CD8-positive, alpha-beta memory T cell (primary cell): ENCODE data around the gene GNAQ. TPM values are rescaled to one million over a fixed set of nuclear protein-coding genes. Genes with fewer than 3 reads are reported as not detected.

Experiments
- CTCF ChIA-PET: fragments of 350-600 bp; sonication (Branson Sonifier 250); formaldehyde crosslinking; loops from one replicate; lab custom pipeline; 2021; ENCODE audit warnings: antibody characterized with exemption; lab: Charles Lee
- POLR2A ChIA-PET: fragments of 350-600 bp; sonication (Branson Sonifier 250); formaldehyde crosslinking; loops from one replicate; lab custom pipeline; 2021; ENCODE audit warnings: antibody characterized with exemption; lab: Charles Lee
- DNase-seq, 5 donors: peaks; one replicate each; pipeline versions ENCODE4 v3.0.0 to v3.0.0-alpha.2; 2020 to 2022; ENCODE audit warnings: mixed read lengths in 1 of 5
- H3K27ac ChIP-seq: one replicate; pipeline ENCODE4 v1.7.0; 2013; ENCODE audit warnings: low read depth, mild to moderate bottlenecking, low read length, moderate library complexity
- H3K27me3 ChIP-seq: 2 replicates; pipeline ENCODE4 v1.7.0; 2013; ENCODE audit warnings: low read length, mild to moderate bottlenecking; ENCODE audit not compliant: insufficient read depth, poor library complexity, severe bottlenecking
- H3K36me3 ChIP-seq: 2 replicates; pipeline ENCODE4 v1.7.0; 2013; ENCODE audit warnings: mild to moderate bottlenecking, low read length, moderate library complexity; ENCODE audit not compliant: insufficient read depth
- H3K4me1 ChIP-seq: 2 replicates; pipeline ENCODE4 v1.7.0; 2013; ENCODE audit warnings: mild to moderate bottlenecking, low read length, moderate library complexity; ENCODE audit not compliant: insufficient read depth
- H3K4me3 ChIP-seq: 2 replicates; pipeline ENCODE4 v1.7.0; 2013; ENCODE audit warnings: mild to moderate bottlenecking, low read length
- H3K9me3 ChIP-seq: 2 replicates; pipeline ENCODE4 v1.7.0; 2013; ENCODE audit warnings: mild to moderate bottlenecking, low read length
- H3K27ac Mint-ChIP-seq, 8 donors: one replicate each; pipeline ENCODE4 v1.8.0; 2020 to 2021; ENCODE audit warnings: mixed read lengths in 8 of 8, mild to moderate bottlenecking in 6 of 8, inconsistent platforms in 3 of 8, moderate library complexity in 3 of 8
- H3K27me3 Mint-ChIP-seq, 2 donors: one replicate each; pipeline ENCODE4 v1.8.0; 2020 to 2021; ENCODE audit warnings: mixed read lengths in 2 of 2, mild to moderate bottlenecking in 1 of 2, moderate library complexity in 1 of 2
- H3K36me3 Mint-ChIP-seq, 3 donors: one replicate each; pipeline ENCODE4 v1.8.0; 2020 to 2021; ENCODE audit warnings: mixed read lengths in 3 of 3, inconsistent platforms in 1 of 3, mild to moderate bottlenecking in 1 of 3
- H3K4me1 Mint-ChIP-seq, 3 donors: one replicate each; pipeline ENCODE4 v1.8.0; 2020 to 2021; ENCODE audit warnings: mixed read lengths in 3 of 3, inconsistent platforms in 1 of 3, mild to moderate bottlenecking in 1 of 3
- H3K4me3 Mint-ChIP-seq, 7 donors: one replicate each; pipeline ENCODE4 v1.8.0; 2020 to 2021; ENCODE audit warnings: mixed read lengths in 7 of 7, mild to moderate bottlenecking in 6 of 7, moderate library complexity in 4 of 7, inconsistent platforms in 2 of 7
- H3K9me3 Mint-ChIP-seq, 5 donors: one replicate each; pipeline ENCODE4 v1.8.0; 2020 to 2022; ENCODE audit warnings: mixed read lengths in 5 of 5, mild to moderate bottlenecking in 3 of 5, moderate library complexity in 2 of 5, inconsistent platforms in 1 of 5
- polyA plus RNA-seq: library from polyadenylated mRNA; unstranded; fragments of 300-500 nt; fragmentation: Illumina TruSeq; gene quantifications from one replicate; pipeline ENCODE4 v1.2.3, GENCODE V29; 2021
- total RNA-seq, 2 experiments: library from RNA; stranded (reverse); gene quantifications; one replicate each; pipeline ENCODE4 v1.2.3, GENCODE V29; 2021

GNAQ gene
- total and polyA plus RNA-seq, 3 experiments from 2014 or later = 7.5 to 19.8 (median 17.1) TPM

GRCh38 chr9:78009186-78009585, 22.4 kb downstream of the GNAQ start:
- Histone ChIP-seq H3K9me3 (no peaks in the 10 kb centered on the region), H3K4me1 (peaks cover 29% of the 10 kb centered on the region), H3K4me3 (no peak overlapping the region), H3K27me3 (no peaks in the 10 kb centered on the region), H3K27ac (no peak overlapping the region), H3K36me3 (no peaks in the 10 kb centered on the region)
- Mint-ChIP-seq H3K4me1 (peaks cover 39 to 64% (median 44%) of the 10 kb centered on the region in 3 donors), H3K36me3 (peaks cover 0 to 6% (median 2%) of the 10 kb centered on the region in 3 donors), H3K27me3 (no peaks in the 10 kb centered on the region), H3K4me3 (no peak overlapping the region), H3K27ac (peak overlapping the region in 1 of 8 donors; percentile 44), H3K9me3 (no peaks in the 10 kb centered on the region)
- POLR2A ChIA-PET = no interaction called here
- CTCF ChIA-PET = no interaction called here
- DNase-seq = no peak

GRCh38 chr9:78006734-78007133, 24.9 kb downstream of the GNAQ start:
- no peak overlapping the region for H3K27ac Mint-ChIP-seq
- no peaks in the 10 kb centered on the region for H3K9me3 Mint-ChIP-seq
- peaks cover 0 to 4% (median 0%) of the 10 kb centered on the region in 3 donors for H3K36me3 Mint-ChIP-seq
- no peaks in the 10 kb centered on the region for H3K9me3 ChIP-seq
- H3K4me1 Mint-ChIP-seq = peaks cover 42 to 63% (median 53%) of the 10 kb centered on the region in 3 donors
- DNase-seq = no peak
- H3K27me3 ChIP-seq = no peaks in the 10 kb centered on the region
- H3K4me1 ChIP-seq = peaks cover 39% of the 10 kb centered on the region
- ChIA-PET CTCF (no interaction called here), POLR2A (no interaction called here)
- H3K27ac ChIP-seq = no peak overlapping the region
- H3K4me3 ChIP-seq = no peak overlapping the region
- H3K36me3 ChIP-seq = no peaks in the 10 kb centered on the region
- H3K4me3 Mint-ChIP-seq = no peak overlapping the region
- H3K27me3 Mint-ChIP-seq = no peaks in the 10 kb centered on the region

GRCh38 chr9:78005231-78006002, 26.2 kb downstream of the GNAQ start:
- H3K27me3 Mint-ChIP-seq = no peaks in the 10 kb centered on the region
- H3K9me3 Mint-ChIP-seq = no peaks in the 10 kb centered on the region
- no peak overlapping the region for H3K4me3 Mint-ChIP-seq
- DNase-seq = no peak
- H3K36me3 Mint-ChIP-seq = peaks cover 0 to 3% (median 0%) of the 10 kb centered on the region in 3 donors
- Histone ChIP-seq H3K4me3 (no peak overlapping the region), H3K27ac (no peak overlapping the region), H3K36me3 (no peaks in the 10 kb centered on the region), H3K4me1 (peaks cover 35% of the 10 kb centered on the region), H3K9me3 (no peaks in the 10 kb centered on the region), H3K27me3 (no peaks in the 10 kb centered on the region)
- peaks cover 29 to 57% (median 41%) of the 10 kb centered on the region in 3 donors for H3K4me1 Mint-ChIP-seq
- CTCF ChIA-PET = no interaction called here
- no peak overlapping the region for H3K27ac Mint-ChIP-seq
- POLR2A ChIA-PET = no interaction called here

- H3K27me3 ChIP-seq = no peaks in the 10 kb centered on the region
- no peak overlapping the region for H3K4me3 ChIP-seq
- H3K9me3 ChIP-seq = no peaks in the 10 kb centered on the region
- H3K4me1 ChIP-seq = peaks cover 28% of the 10 kb centered on the region
- Mint-ChIP-seq H3K27ac (peak overlapping the region in 3 of 8 donors; percentile 0 to 8 (median 7)), H3K36me3 (peaks cover 0 to 3% (median 0%) of the 10 kb centered on the region in 3 donors), H3K27me3 (no peaks in the 10 kb centered on the region), H3K4me3 (no peak overlapping the region), H3K4me1 (peaks cover 23 to 53% (median 37%) of the 10 kb centered on the region in 3 donors), H3K9me3 (no peaks in the 10 kb centered on the region)
- H3K36me3 ChIP-seq = no peaks in the 10 kb centered on the region
- no peak overlapping the region for H3K27ac ChIP-seq
- no peak for DNase-seq
- ChIA-PET POLR2A (interaction anchor here (0.6 kb wide), 1 partner anchor 231 kb away, joined by 3 read pairs; no protein-coding TSS in a partner anchor), CTCF (no interaction called here)
These were observed 27.0 kb downstream of the GNAQ start for GRCh38 chr9:78004478-78005229.

- peaks cover 20% of the 10 kb centered on the region for H3K4me1 ChIP-seq
- ChIA-PET CTCF (interaction anchor here (0.7 to 1.0 kb wide), 2 partner anchors 26 to 32 kb away, joined by 3 to 4 read pairs; no protein-coding TSS in a partner anchor), POLR2A (no interaction called here)
- Mint-ChIP-seq H3K9me3 (no peaks in the 10 kb centered on the region), H3K4me1 (peaks cover 19 to 51% (median 30%) of the 10 kb centered on the region in 3 donors), H3K27ac (no peak overlapping the region), H3K27me3 (no peaks in the 10 kb centered on the region), H3K4me3 (no peak overlapping the region), H3K36me3 (peaks cover 0 to 3% (median 0%) of the 10 kb centered on the region in 3 donors)
- no peaks in the 10 kb centered on the region for H3K9me3 ChIP-seq
- H3K27ac ChIP-seq = no peak overlapping the region
- H3K27me3 ChIP-seq = no peaks in the 10 kb centered on the region
- H3K36me3 ChIP-seq = no peaks in the 10 kb centered on the region
- H3K4me3 ChIP-seq = no peak overlapping the region
- DNase-seq = no peak
These were observed 27.9 kb downstream of the GNAQ start for GRCh38 chr9:78003730-78004129.

GRCh38 chr9:78001946-78002731, 29.5 kb downstream of the GNAQ start:
- Mint-ChIP-seq H3K9me3 (no peaks in the 10 kb centered on the region), H3K4me1 (peaks cover 18 to 61% (median 31%) of the 10 kb centered on the region in 3 donors), H3K27ac (peak overlapping the region in 5 of 8 donors; percentile 13 to 38 (median 17)), H3K36me3 (peaks cover 0 to 10% (median 1%) of the 10 kb centered on the region in 3 donors), H3K27me3 (no peaks in the 10 kb centered on the region), H3K4me3 (no peak overlapping the region)
- ChIA-PET POLR2A (no interaction called here), CTCF (no interaction called here)
- no peaks in the 10 kb centered on the region for H3K9me3 ChIP-seq
- no peak overlapping the region for H3K4me3 ChIP-seq
- H3K27me3 ChIP-seq = no peaks in the 10 kb centered on the region
- no peaks in the 10 kb centered on the region for H3K36me3 ChIP-seq
- peaks cover 20% of the 10 kb centered on the region for H3K4me1 ChIP-seq
- DNase-seq = no peak
- no peak overlapping the region for H3K27ac ChIP-seq

GRCh38 chr9:78000221-78000620, 31.4 kb downstream of the GNAQ start:
- no peak overlapping the region for H3K27ac ChIP-seq
- no peak overlapping the region for H3K4me3 ChIP-seq
- peaks cover 1 to 10% (median 5%) of the 10 kb centered on the region in 3 donors for H3K36me3 Mint-ChIP-seq
- H3K27me3 Mint-ChIP-seq = no peaks in the 10 kb centered on the region
- no peaks in the 10 kb centered on the region for H3K27me3 ChIP-seq
- H3K27ac Mint-ChIP-seq = no peak overlapping the region
- peaks cover 15 to 53% (median 32%) of the 10 kb centered on the region in 3 donors for H3K4me1 Mint-ChIP-seq
- no peaks in the 10 kb centered on the region for H3K9me3 ChIP-seq
- CTCF ChIA-PET = interaction anchor here (1.0 kb wide), 1 partner anchor 11 kb away, joined by 3 read pairs; no protein-coding TSS in a partner anchor
- H3K36me3 ChIP-seq = no peaks in the 10 kb centered on the region
- H3K4me1 ChIP-seq = peaks cover 20% of the 10 kb centered on the region
- peak in 1 of 5 donors; percentile 28 for DNase-seq
- POLR2A ChIA-PET = no interaction called here
- no peaks in the 10 kb centered on the region for H3K9me3 Mint-ChIP-seq
- H3K4me3 Mint-ChIP-seq = no peak overlapping the region
